GM21737 (cell line): Measurements from ENCODE around the gene DTNB.
"Not testable (repeated sequence)": the region's sequence is repeated elsewhere in the genome, so short reads cannot be mapped to it uniquely, and the experiment has no call there.

Experiments
- ATAC-seq: cut with Tn5 transposase; IDR thresholded peaks from one replicate; pipeline ENCODE4 v1.9.1; 2021; ENCODE audit warnings: mild to moderate bottlenecking, moderate library complexity; ENCODE audit not compliant: unreplicated experiment

The DTNB gene

GRCh38 chr2:25633801-25634200, 39.6 kb downstream of the DTNB start:
- ATAC-seq = not testable (repeated sequence)

GRCh38 chr2:25632396-25632795, 41.0 kb downstream of the DTNB start:
- ATAC-seq = no peak

- ATAC-seq = no peak
These were observed 48.7 kb downstream of the DTNB start for GRCh38 chr2:25624635-25625034.

GRCh38 chr2:25623361-25623760, 50.0 kb downstream of the DTNB start:
- no peak for ATAC-seq

GRCh38 chr2:25620711-25621110, 52.7 kb downstream of the DTNB start:
- ATAC-seq = no peak

GRCh38 chr2:25620077-25620476, 53.3 kb downstream of the DTNB start:
- no peak for ATAC-seq

GRCh38 chr2:25619185-25619584, 54.2 kb downstream of the DTNB start:
- no peak for ATAC-seq

- no peak for ATAC-seq
These were observed 54.7 kb downstream of the DTNB start for GRCh38 chr2:25618676-25619075.

GRCh38 chr2:25617948-25618646, 55.3 kb downstream of the DTNB start:
- ATAC-seq = no peak

GRCh38 chr2:25615920-25616319, 57.5 kb downstream of the DTNB start:
- ATAC-seq = no peak

- ATAC-seq = no peak
These were observed 58.0 kb downstream of the DTNB start for GRCh38 chr2:25615386-25615785.

- no peak for ATAC-seq
These were observed 58.7 kb downstream of the DTNB start for GRCh38 chr2:25614711-25615110.

GRCh38 chr2:25608718-25609117, 64.7 kb downstream of the DTNB start:
- no peak for ATAC-seq

- no peak for ATAC-seq
These were observed 66.5 kb downstream of the DTNB start for GRCh38 chr2:25606892-25607291.

- ATAC-seq = no peak
These were observed 71.0 kb downstream of the DTNB start for GRCh38 chr2:25602333-25602723.

GRCh38 chr2:25601711-25602332, 71.6 kb downstream of the DTNB start:
- not testable (repeated sequence) for ATAC-seq

GRCh38 chr2:25598911-25599310, 74.5 kb downstream of the DTNB start:
- ATAC-seq = no peak

- no peak for ATAC-seq
These were observed 75.0 kb downstream of the DTNB start for GRCh38 chr2:25598332-25598731.

GRCh38 chr2:25597881-25598280, 75.5 kb downstream of the DTNB start:
- ATAC-seq = no peak

GRCh38 chr2:25596516-25597244, 76.7 kb downstream of the DTNB start:
- no peak for ATAC-seq

GRCh38 chr2:25595393-25595792, 78.0 kb downstream of the DTNB start:
- no peak for ATAC-seq

GRCh38 chr2:25594991-25595390, 78.4 kb downstream of the DTNB start:
- ATAC-seq = no peak
